Suprapubic skin (tissue), 4 donors: Measurements from ENCODE around the gene IL11RA. TPM values are rescaled to one million over a fixed set of nuclear protein-coding genes. Genes with fewer than 3 reads are reported as not detected.
A peak's percentile ranks its signal among the peaks of the same experiment; 100 is the strongest.

Source experiments
- DNase-seq, 2 donors: peaks; one replicate each; pipeline ENCODE4 v3.0.0-alpha.2; 2019; ENCODE audit warnings: low spot score in 2 of 2
- H3K27ac ChIP-seq: fragments of 200-600 bp; sonication (generic); one replicate; pipeline ENCODE4 v1.5.1; 2019
- H3K27me3 ChIP-seq: fragments of 200-600 bp; sonication (generic); one replicate; pipeline ENCODE4 v1.5.1; 2019
- H3K36me3 ChIP-seq: fragments of 200-600 bp; sonication (generic); one replicate; pipeline ENCODE4 v1.5.1; 2019
- H3K4me1 ChIP-seq: fragments of 200-600 bp; sonication (generic); one replicate; pipeline ENCODE4 v1.5.1; 2019
- H3K4me3 ChIP-seq: fragments of 200-600 bp; sonication (generic); one replicate; pipeline ENCODE4 v1.5.1; 2019; ENCODE audit warnings: mild to moderate bottlenecking
- H3K9me3 ChIP-seq: fragments of 200-600 bp; sonication (generic); one replicate; pipeline ENCODE4 v1.5.1; 2019
- CTCF ChIP-seq, 2 donors: fragments of 200-600 bp in 1 of 2; fragments of 450-650 bp in 1 of 2; sonication (generic) in 1 of 2; IDR thresholded peaks; one replicate each; pipeline ENCODE4 v1.5.1; 2016 to 2019; ENCODE audit warnings: antibody characterized with exemption in 2 of 2, mild to moderate bottlenecking in 1 of 2, moderate library complexity in 1 of 2
- EP300 ChIP-seq: sonication (generic); formaldehyde crosslinking; IDR thresholded peaks from one replicate; pipeline ENCODE4 v1.6.1; 2017; ENCODE audit warnings: antibody characterized with exemption
- POLR2A ChIP-seq, 2 donors: fragments of 450-650 bp; IDR thresholded peaks; one replicate each; pipeline ENCODE4 v1.6.1; 2017; ENCODE audit warnings: antibody characterized with exemption in 2 of 2, mild to moderate bottlenecking in 2 of 2, moderate library complexity in 2 of 2
- POLR2AphosphoS5 ChIP-seq, 3 donors: sonication (generic); formaldehyde crosslinking; IDR thresholded peaks; one replicate each; pipeline ENCODE4 v1.6.1; 2017; ENCODE audit warnings: antibody characterized with exemption in 3 of 3
- WGBS: methylation state at CpG from one replicate; pipeline ENCODE4 v1.1.5; 2018; 5-methylcytosine and 5-hydroxymethylcytosine counted together
- total RNA-seq, 4 donors: library from RNA; depleted of rRNA; stranded (reverse); fragments of >200 nt; gene quantifications; one replicate each; pipeline ENCODE4 v1.1.0, GENCODE V29; 2016

Gene IL11RA
- total RNA-seq, 4 donors from 2014 or later = 23.4 to 114 (median 39.3) TPM

GRCh38 chr9:34671307-34671706, 19.3 kb downstream of the IL11RA start:
- Histone ChIP-seq H3K4me1 (peaks cover 26% of the 10 kb centered on the region), H3K27me3 (no peaks in the 10 kb centered on the region), H3K36me3 (peaks cover 5% of the 10 kb centered on the region), H3K27ac (no peak overlapping the region), H3K9me3 (no peaks in the 10 kb centered on the region), H3K4me3 (no peak overlapping the region)
- TF ChIP-seq POLR2AphosphoS5 (IDR thresholded peaks at IDR 0.05) (no peak), POLR2A (IDR thresholded peaks at IDR 0.05) (no peak), EP300 (no peak), CTCF (IDR thresholded peaks at IDR 0.05) (no peak)
- no peak for DNase-seq
- 74% methylated on average over 1 of the region's 1 CpG for WGBS

GRCh38 chr9:34674440-34674839, 22.5 kb downstream of the IL11RA start:
- TF ChIP-seq POLR2A (IDR thresholded peaks at IDR 0.05) (no peak), POLR2AphosphoS5 (IDR thresholded peaks at IDR 0.05) (no peak)
- H3K27me3 ChIP-seq = no peaks in the 10 kb centered on the region
- WGBS = 84% methylated on average over 3 of the region's 3 CpGs
- peaks cover 7% of the 10 kb centered on the region for H3K4me1 ChIP-seq
- H3K4me3 ChIP-seq = no peak overlapping the region
- no peaks in the 10 kb centered on the region for H3K9me3 ChIP-seq
- peaks cover 3% of the 10 kb centered on the region for H3K36me3 ChIP-seq
- DNase-seq = no peak
- H3K27ac ChIP-seq = no peak overlapping the region

DNA sequence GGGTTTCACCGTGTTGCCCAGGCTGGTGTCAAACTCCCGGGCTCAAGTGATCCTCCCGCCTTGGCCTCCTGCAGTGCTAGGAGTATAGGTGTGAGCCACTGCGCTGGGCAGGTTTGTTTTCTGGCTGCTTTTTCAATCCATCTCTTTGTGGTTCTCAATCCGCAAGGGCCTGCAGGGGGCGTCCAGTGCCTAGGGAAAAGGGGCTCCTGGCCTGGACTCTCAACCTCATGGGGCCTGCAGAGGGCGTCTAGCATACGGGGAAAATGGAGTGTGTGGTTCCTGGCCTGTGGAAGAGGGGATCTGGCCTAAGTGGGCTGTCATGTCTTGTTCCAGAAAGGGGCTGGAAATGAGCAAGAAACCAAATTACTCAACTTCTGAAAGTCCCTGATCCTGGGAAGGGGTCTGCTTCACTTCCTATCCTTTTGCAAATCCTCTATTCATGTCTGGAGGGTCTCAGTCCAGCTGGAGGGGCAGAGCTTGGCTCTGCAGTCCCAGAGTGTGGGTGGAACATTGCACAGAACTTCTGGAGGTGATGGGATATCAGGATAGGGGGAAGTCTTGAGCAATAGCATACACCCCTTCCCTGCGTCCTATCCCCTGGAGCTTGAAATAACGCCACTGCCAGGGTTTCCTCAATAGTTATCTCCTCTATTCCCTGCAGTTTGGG, 23.2 kb downstream of the IL11RA start:
- H3K27ac ChIP-seq = no peak overlapping the region
- no peaks in the 10 kb centered on the region for H3K36me3 ChIP-seq
- 52% methylated on average over 6 of the region's 10 CpGs for WGBS
- no peak overlapping the region for H3K4me3 ChIP-seq
- H3K27me3 ChIP-seq = no peaks in the 10 kb centered on the region
- TF ChIP-seq CTCF (IDR thresholded peaks at IDR 0.05) (peak; percentile 33 to 56), POLR2AphosphoS5 (IDR thresholded peaks at IDR 0.05) (no peak)
- DNase-seq = peak; percentile 78 to 84
- peaks cover 7% of the 10 kb centered on the region for H3K4me1 ChIP-seq
- H3K9me3 ChIP-seq = no peaks in the 10 kb centered on the region

DNA sequence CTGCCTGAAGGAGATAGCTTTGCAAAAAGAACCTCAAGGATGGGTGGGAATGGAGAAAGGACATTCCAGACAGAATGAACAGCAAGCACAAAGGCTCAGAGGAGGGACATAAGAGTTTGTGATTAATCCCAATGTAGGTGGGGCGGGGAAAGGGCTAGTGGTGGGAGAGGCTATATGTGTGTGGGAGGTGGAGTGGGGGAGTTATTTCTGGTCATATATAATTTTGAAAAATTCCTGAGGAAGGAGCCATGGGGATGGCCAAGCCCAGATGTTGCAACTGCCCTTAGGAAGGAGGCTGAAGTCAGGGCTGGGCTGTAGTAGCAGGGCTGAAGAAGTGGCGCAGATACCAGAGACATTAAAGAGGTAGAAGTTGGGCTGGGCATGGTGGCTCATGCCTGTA, 23.9 kb downstream of the IL11RA start:
- H3K9me3 ChIP-seq = no peaks in the 10 kb centered on the region
- H3K27me3 ChIP-seq = no peaks in the 10 kb centered on the region
- TF ChIP-seq CTCF (IDR thresholded peaks at IDR 0.05) (no peak), POLR2A (IDR thresholded peaks at IDR 0.05) (no peak), EP300 (no peak), POLR2AphosphoS5 (IDR thresholded peaks at IDR 0.05) (no peak)
- DNase-seq = no peak
- no peak overlapping the region for H3K4me3 ChIP-seq
- H3K4me1 ChIP-seq = peaks cover 7% of the 10 kb centered on the region
- WGBS = 93% methylated on average over 2 of the region's 2 CpGs
- H3K36me3 ChIP-seq = no peaks in the 10 kb centered on the region
- H3K27ac ChIP-seq = no peak overlapping the region

- Histone ChIP-seq H3K4me1 (peaks cover 9% of the 10 kb centered on the region), H3K9me3 (no peaks in the 10 kb centered on the region), H3K36me3 (no peaks in the 10 kb centered on the region), H3K27ac (no peak overlapping the region), H3K4me3 (no peak overlapping the region), H3K27me3 (no peaks in the 10 kb centered on the region)
- no peak for TF ChIP-seq POLR2AphosphoS5 (IDR thresholded peaks at IDR 0.05)
- TF ChIP-seq CTCF (IDR thresholded peaks at IDR 0.05) = no peak
- no peak for TF ChIP-seq EP300
- no peak for TF ChIP-seq POLR2A (IDR thresholded peaks at IDR 0.05)
- no peak for DNase-seq
- WGBS = 90% methylated on average over 4 of the region's 4 CpGs
These were observed 32.2 kb downstream of the IL11RA start for GRCh38 chr9:34684145-34684544.

GRCh38 chr9:34684816-34685215, 32.8 kb downstream of the IL11RA start:
- no peaks in the 10 kb centered on the region for H3K27me3 ChIP-seq
- H3K36me3 ChIP-seq = no peaks in the 10 kb centered on the region
- no peak overlapping the region for H3K4me3 ChIP-seq
- no peak for TF ChIP-seq CTCF (IDR thresholded peaks at IDR 0.05)
- TF ChIP-seq POLR2AphosphoS5 (IDR thresholded peaks at IDR 0.05) = no peak
- TF ChIP-seq POLR2A (IDR thresholded peaks at IDR 0.05) = no peak
- no peak for TF ChIP-seq EP300
- H3K9me3 ChIP-seq = no peaks in the 10 kb centered on the region
- no peak for DNase-seq
- H3K4me1 ChIP-seq = peaks cover 9% of the 10 kb centered on the region
- H3K27ac ChIP-seq = peak overlapping the region; percentile 73
- WGBS = 100% methylated on average over 4 of the region's 4 CpGs
